ENCODE data around the gene RAX2. TPM values are rescaled to one million over a fixed set of nuclear protein-coding genes. Genes with fewer than 3 reads are reported as not detected.
"Not testable (repeated sequence)": the region's sequence is repeated elsewhere in the genome, so short reads cannot be mapped to it uniquely, and the experiment has no call there.

Gene RAX2
- total RNA-seq (2014; rRNA removed; shearing (Covaris generic)), result not detected in 2 replicates

GRCh38 chr19:3771906-3772455 is at the start of gene RAX2:
Gene RAX2, minus strand, starts transcription at chr19:3772228. Its CDS starts 486 bp downstream, at chr19:3771742.
- no peak for DNase-seq (ENCODE audit: low spot score)

GRCh38 chr19:3821156-3821555 is 49.1 kb upstream of the RAX2 start:
- no peak for DNase-seq (ENCODE audit: low spot score)

- DNase-seq (ENCODE audit: low spot score), result no peak
Measured at GRCh38 chr19:3819989-3820388, 48.0 kb upstream of the RAX2 start.

- no peak for DNase-seq (ENCODE audit: low spot score)
Measured at GRCh38 chr19:3818918-3819317, 46.9 kb upstream of the RAX2 start.

GRCh38 chr19:3818466-3818865 is 46.4 kb upstream of the RAX2 start:
- DNase-seq (ENCODE audit: low spot score), result no peak

- DNase-seq (ENCODE audit: low spot score), result no peak
Measured at GRCh38 chr19:3817761-3818160, 45.7 kb upstream of the RAX2 start.

- no peak for DNase-seq (ENCODE audit: low spot score)
Measured at GRCh38 chr19:3816566-3817218, 44.7 kb upstream of the RAX2 start.

GRCh38 chr19:3816148-3816547 is 44.1 kb upstream of the RAX2 start:
- DNase-seq (ENCODE audit: low spot score), result not testable (repeated sequence)

- DNase-seq (ENCODE audit: low spot score), result no peak
Measured at GRCh38 chr19:3814648-3815047, 42.6 kb upstream of the RAX2 start.

- no peak for DNase-seq (ENCODE audit: low spot score)
Measured at GRCh38 chr19:3813473-3814392, 41.7 kb upstream of the RAX2 start.

- DNase-seq (ENCODE audit: low spot score), result no peak
Measured at GRCh38 chr19:3810708-3811355, 38.8 kb upstream of the RAX2 start.

- no peak for DNase-seq (ENCODE audit: low spot score)
Measured at GRCh38 chr19:3809881-3810707, 38.1 kb upstream of the RAX2 start.

- no peak for DNase-seq (ENCODE audit: low spot score)
Measured at GRCh38 chr19:3808420-3809143, 36.6 kb upstream of the RAX2 start.

- DNase-seq (ENCODE audit: low spot score), result no peak
Measured at GRCh38 chr19:3807574-3808354, 35.7 kb upstream of the RAX2 start.

- DNase-seq (ENCODE audit: low spot score), result no peak
Measured at GRCh38 chr19:3807131-3807480, 35.1 kb upstream of the RAX2 start.

- DNase-seq (ENCODE audit: low spot score), result no peak
Measured at GRCh38 chr19:3805859-3806258, 33.8 kb upstream of the RAX2 start.

- no peak for DNase-seq (ENCODE audit: low spot score)
Measured at GRCh38 chr19:3804429-3804828, 32.4 kb upstream of the RAX2 start.

- DNase-seq (ENCODE audit: low spot score), result no peak
Measured at GRCh38 chr19:3803986-3804385, 32.0 kb upstream of the RAX2 start.

- DNase-seq (ENCODE audit: low spot score), result no peak
Measured at GRCh38 chr19:3803114-3803888, 31.3 kb upstream of the RAX2 start.
